Keratinocyte (primary cell): ENCODE measurements around the gene TMEM123.

Source experiments
- CTCF ChIP-seq, 3 experiments: IDR thresholded peaks in 1 of 3; conservative IDR thresholded peaks in 1 of 3; optimal IDR thresholded peaks in 1 of 3; 2 replicates in 2 of 3; 3 replicates in 1 of 3; pipeline versions ENCODE3 to v1.5.1; 2011; ENCODE audit warnings: low read length in 3 of 3, mild to moderate bottlenecking in 3 of 3, moderate library complexity in 2 of 3, control low read depth in 1 of 3, inconsistent platforms in 1 of 3; ENCODE audit not compliant: insufficient read depth in 2 of 3; ENCODE audit errors: extremely low read depth in 1 of 3
- EZH2 ChIP-seq: IDR thresholded peaks from one replicate; pipeline ENCODE4 v1.6.1; 2012; ENCODE audit warnings: inconsistent platforms, mild to moderate bottlenecking, low read length, moderate library complexity

- TF ChIP-seq EZH2 (no peak), CTCF (optimal IDR thresholded peaks at IDR 0.05 in 1 of 3, IDR thresholded peaks at IDR 0.05 in 1 of 3, conservative IDR thresholded peaks at IDR 0.05 in 1 of 3; ENCODE audit: extremely low read depth in 1 of 3, insufficient read depth in 2 of 3, low read length in 3 of 3) (peak in 2 of 3 experiments; percentile 40 to 64)
Measured at GRCh38 chr11:102495161-102496042, 42.8 kb upstream of the TMEM123 start.
